ENCODE measurements around the gene ARPC5. TPM values are rescaled to one million over a fixed set of nuclear protein-coding genes. Genes with fewer than 3 reads are reported as not detected.

ARPC5 gene
- total RNA-seq, 1 experiment from 2014 or later = 158 TPM

GRCh38 chr1:183642166-183642565 is 6.6 kb upstream of the ARPC5 start:
- Histone ChIP-seq H3K36me3 (ENCODE audit: insufficient read depth, low read length, poor library complexity, severe bottlenecking) (no peaks in the 10 kb centered on the region), H3K9me3 (ENCODE audit: low read depth, low read length, poor library complexity, severe bottlenecking) (no peaks in the 10 kb centered on the region), H3K4me3 (ENCODE audit: low read depth, low read length, poor library complexity, severe bottlenecking) (no peak overlapping the region), H3K27me3 (replicated peaks; ENCODE audit: insufficient read depth, low read depth, low read length, poor library complexity) (no peaks in the 10 kb centered on the region), H3K27ac (ENCODE audit: low read depth, low read length, poor library complexity, severe bottlenecking) (no peak overlapping the region), H3K4me1 (ENCODE audit: insufficient read depth, low read length, poor library complexity, severe bottlenecking) (peaks cover 9% of the 10 kb centered on the region)
- no peak for DNase-seq (ENCODE audit: low spot score)
- CTCF ChIA-PET = no interaction called here
- POLR2A ChIA-PET (ENCODE audit: low non-redundant PET) = interaction anchor here (0.6 kb wide), 1 partner anchor 131 kb away, joined by 5 read pairs; no protein-coding TSS in a partner anchor
- no TSS peak for BruUV-seq (replicated peaks)
- intact Hi-C loops (cut with micrococcal nuclease; ENCODE audit: unreplicated experiment) = no loop called here
- TF ChIP-seq EZH2 (IDR thresholded peaks at IDR 0.05; ENCODE audit: borderline replicate concordance, low read depth, low read length, poor library complexity, severe bottlenecking) = no peak
- TF ChIP-seq CTCF (conservative IDR thresholded peaks at IDR 0.05; ENCODE audit: low read depth, low read length) = no peak

- no peaks in the 10 kb centered on the region for H3K27me3 ChIP-seq (replicated peaks; ENCODE audit: insufficient read depth, low read depth, low read length, poor library complexity)
- intact Hi-C loops (cut with micrococcal nuclease; ENCODE audit: unreplicated experiment) = no loop called here
- ChIA-PET CTCF (no interaction called here), POLR2A (ENCODE audit: low non-redundant PET) (no interaction called here)
- no peak overlapping the region for H3K27ac ChIP-seq (ENCODE audit: low read depth, low read length, poor library complexity, severe bottlenecking)
- no peaks in the 10 kb centered on the region for H3K9me3 ChIP-seq (ENCODE audit: low read depth, low read length, poor library complexity, severe bottlenecking)
- no peak for TF ChIP-seq CTCF (conservative IDR thresholded peaks at IDR 0.05; ENCODE audit: low read depth, low read length)
- TF ChIP-seq EZH2 (IDR thresholded peaks at IDR 0.05; ENCODE audit: borderline replicate concordance, low read depth, low read length, poor library complexity, severe bottlenecking) = no peak
- H3K4me1 ChIP-seq (ENCODE audit: insufficient read depth, low read length, poor library complexity, severe bottlenecking) = peaks cover 12% of the 10 kb centered on the region
- no peak overlapping the region for H3K4me3 ChIP-seq (ENCODE audit: low read depth, low read length, poor library complexity, severe bottlenecking)
- no peak for DNase-seq (ENCODE audit: low spot score)
- BruUV-seq (replicated peaks) = no TSS peak
- H3K36me3 ChIP-seq (ENCODE audit: insufficient read depth, low read length, poor library complexity, severe bottlenecking) = no peaks in the 10 kb centered on the region
Measured at GRCh38 chr1:183640193-183640592, 4.6 kb upstream of the ARPC5 start.

GRCh38 chr1:183638649-183639387 is 3.2 kb upstream of the ARPC5 start:
- ChIA-PET CTCF (no interaction called here), POLR2A (ENCODE audit: low non-redundant PET) (no interaction called here)
- TF ChIP-seq CTCF (conservative IDR thresholded peaks at IDR 0.05; ENCODE audit: low read depth, low read length) = no peak
- no peak for TF ChIP-seq EZH2 (IDR thresholded peaks at IDR 0.05; ENCODE audit: borderline replicate concordance, low read depth, low read length, poor library complexity, severe bottlenecking)
- BruUV-seq (replicated peaks) = no TSS peak
- Histone ChIP-seq H3K27ac (ENCODE audit: low read depth, low read length, poor library complexity, severe bottlenecking) (no peak overlapping the region), H3K36me3 (ENCODE audit: insufficient read depth, low read length, poor library complexity, severe bottlenecking) (no peaks in the 10 kb centered on the region), H3K4me1 (ENCODE audit: insufficient read depth, low read length, poor library complexity, severe bottlenecking) (peaks cover 12% of the 10 kb centered on the region), H3K27me3 (replicated peaks; ENCODE audit: insufficient read depth, low read depth, low read length, poor library complexity) (no peaks in the 10 kb centered on the region), H3K9me3 (ENCODE audit: low read depth, low read length, poor library complexity, severe bottlenecking) (no peaks in the 10 kb centered on the region), H3K4me3 (ENCODE audit: low read depth, low read length, poor library complexity, severe bottlenecking) (peak overlapping the region; percentile 76)
- intact Hi-C loops (cut with micrococcal nuclease; ENCODE audit: unreplicated experiment) = loop anchor here (5.0 kb wide), 1 partner anchor 398 kb away; the partner anchor contains the start of gene COLGALT2
- no peak for DNase-seq (ENCODE audit: low spot score)

Data from A673 (cell line).